MM.1S (cell line): ENCODE data around the gene PPP4R3B.

Source experiments
- EZH2 ChIP-seq: fragments of 300-600 bp; sonication (generic); optimal IDR thresholded peaks from 2 replicates; pipeline ENCODE3; 2017; ENCODE audit warnings: low read depth, mild to moderate bottlenecking, antibody characterized with exemption, low read length, mixed read lengths
- EZH2phosphoT487 ChIP-seq: fragments of 300-600 bp; sonication (generic); IDR thresholded peaks from 2 replicates; pipeline ENCODE4 v1.6.1; 2018; ENCODE audit warnings: antibody characterized with exemption, low read length
- TF ChIP-seq, protein P1 (sequence below): fragments of 300-600 bp; sonication (generic); IDR thresholded peaks from 2 replicates; pipeline ENCODE4 v1.5.1; 2016; ENCODE audit warnings: antibody characterized with exemption, low read length, mixed read lengths

DNA sequence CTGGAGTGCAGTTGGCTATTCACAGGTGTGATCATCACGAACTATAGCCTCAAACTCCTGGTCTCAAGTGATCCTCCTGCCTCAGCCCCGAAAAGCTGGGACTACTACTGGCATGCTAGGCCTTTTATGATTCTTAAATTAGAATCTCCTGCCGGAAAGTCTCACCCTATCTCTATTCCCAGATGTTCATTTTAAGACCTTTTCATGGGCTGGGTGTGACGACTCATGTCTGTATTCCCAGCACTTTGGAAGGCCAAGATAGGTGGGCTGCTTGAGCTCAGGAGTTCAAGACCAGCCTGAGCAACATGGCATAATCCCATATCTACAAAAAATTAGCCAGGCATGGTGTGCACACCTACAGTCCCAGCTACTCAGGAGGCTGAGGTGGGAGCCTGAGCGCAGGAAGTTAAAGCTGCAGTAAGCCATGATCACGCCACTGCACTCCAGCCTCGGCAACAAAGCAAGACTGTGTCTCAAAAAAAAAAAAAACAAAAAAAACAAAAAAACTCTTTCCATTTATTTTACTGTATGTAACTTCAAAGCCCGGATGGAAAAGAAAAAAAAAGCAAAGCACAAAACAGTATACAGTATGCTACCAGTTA lies 8.1 kb downstream of the PPP4R3B start:
- TF ChIP-seq, protein P1, sequence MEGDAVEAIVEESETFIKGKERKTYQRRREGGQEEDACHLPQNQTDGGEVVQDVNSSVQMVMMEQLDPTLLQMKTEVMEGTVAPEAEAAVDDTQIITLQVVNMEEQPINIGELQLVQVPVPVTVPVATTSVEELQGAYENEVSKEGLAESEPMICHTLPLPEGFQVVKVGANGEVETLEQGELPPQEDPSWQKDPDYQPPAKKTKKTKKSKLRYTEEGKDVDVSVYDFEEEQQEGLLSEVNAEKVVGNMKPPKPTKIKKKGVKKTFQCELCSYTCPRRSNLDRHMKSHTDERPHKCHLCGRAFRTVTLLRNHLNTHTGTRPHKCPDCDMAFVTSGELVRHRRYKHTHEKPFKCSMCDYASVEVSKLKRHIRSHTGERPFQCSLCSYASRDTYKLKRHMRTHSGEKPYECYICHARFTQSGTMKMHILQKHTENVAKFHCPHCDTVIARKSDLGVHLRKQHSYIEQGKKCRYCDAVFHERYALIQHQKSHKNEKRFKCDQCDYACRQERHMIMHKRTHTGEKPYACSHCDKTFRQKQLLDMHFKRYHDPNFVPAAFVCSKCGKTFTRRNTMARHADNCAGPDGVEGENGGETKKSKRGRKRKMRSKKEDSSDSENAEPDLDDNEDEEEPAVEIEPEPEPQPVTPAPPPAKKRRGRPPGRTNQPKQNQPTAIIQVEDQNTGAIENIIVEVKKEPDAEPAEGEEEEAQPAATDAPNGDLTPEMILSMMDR, result no peak
- TF ChIP-seq EZH2 (no peak), EZH2phosphoT487 (no peak)
